Naive thymus-derived CD8-positive, alpha-beta T cell (primary cell): Measurements from ENCODE around the gene MCCC1. TPM values are rescaled to one million over a fixed set of nuclear protein-coding genes. Genes with fewer than 3 reads are reported as not detected.
"Not testable (repeated sequence)": the region's sequence is repeated elsewhere in the genome, so short reads cannot be mapped to it uniquely, and the experiment has no call there.

Source experiments
- ATAC-seq, 2 donors: fragments of 150-1000 bp; cut with Tn5 transposase in 1 of 2; sonication (Bioruptor Pico), chemical (Tn5 transposase) in 1 of 2; 1 replicate in 1 of 2; 2 replicates in 1 of 2; pipeline ENCODE4 v1.10.0; 2021; ENCODE audit warnings: mild to moderate bottlenecking in 2 of 2, moderate library complexity in 2 of 2
- POLR2A ChIA-PET: fragments of 350-600 bp; sonication (Branson Sonifier 250); formaldehyde crosslinking; loops from one replicate; lab custom pipeline; 2021; ENCODE audit warnings: antibody characterized with exemption; lab: Charles Lee
- DNase-seq, 10 donors: peaks; one replicate each; pipeline versions ENCODE4 v3.0.0 to v3.0.0-alpha.2; 2020 to 2022
- H3K27ac Mint-ChIP-seq, 10 donors: one replicate each; pipeline ENCODE4 v1.8.0; 2020 to 2022; ENCODE audit warnings: mild to moderate bottlenecking in 10 of 10, mixed read lengths in 10 of 10, moderate library complexity in 4 of 10, inconsistent platforms in 1 of 10
- H3K27me3 Mint-ChIP-seq, 5 donors: one replicate each; pipeline ENCODE4 v1.8.0; 2021 to 2022; ENCODE audit warnings: mixed read lengths in 5 of 5
- H3K36me3 Mint-ChIP-seq, 3 donors: one replicate each; pipeline ENCODE4 v1.8.0; 2020 to 2022; ENCODE audit warnings: mixed read lengths in 3 of 3, mild to moderate bottlenecking in 2 of 3, inconsistent platforms in 1 of 3
- H3K4me1 Mint-ChIP-seq, 4 donors: one replicate each; pipeline ENCODE4 v1.8.0; 2021 to 2022; ENCODE audit warnings: mixed read lengths in 4 of 4
- H3K4me3 Mint-ChIP-seq, 10 donors: one replicate each; pipeline ENCODE4 v1.8.0; 2020 to 2022; ENCODE audit warnings: mild to moderate bottlenecking in 10 of 10, mixed read lengths in 10 of 10, moderate library complexity in 6 of 10, inconsistent platforms in 1 of 10
- H3K9me3 Mint-ChIP-seq, 9 donors: one replicate each; pipeline ENCODE4 v1.8.0; 2020 to 2022; ENCODE audit warnings: mixed read lengths in 9 of 9, mild to moderate bottlenecking in 3 of 9, inconsistent platforms in 1 of 9, moderate library complexity in 1 of 9
- polyA plus RNA-seq, 3 donors: library from polyadenylated mRNA; unstranded; fragments of 300-500 nt; fragmentation: Illumina TruSeq; gene quantifications; one replicate each; pipeline ENCODE4 v1.2.3, GENCODE V29; 2021
- total RNA-seq, 8 experiments: library from RNA in 2 of 8; stranded (reverse) in 2 of 8; gene quantifications; one replicate each; pipeline ENCODE4 v1.2.3 and lab custom pipeline; 2021 to 2026

Gene MCCC1
- total and polyA plus RNA-seq, 5 experiments from 2014 or later: 24.8 to 36.7 (median 33.2) TPM

DNA sequence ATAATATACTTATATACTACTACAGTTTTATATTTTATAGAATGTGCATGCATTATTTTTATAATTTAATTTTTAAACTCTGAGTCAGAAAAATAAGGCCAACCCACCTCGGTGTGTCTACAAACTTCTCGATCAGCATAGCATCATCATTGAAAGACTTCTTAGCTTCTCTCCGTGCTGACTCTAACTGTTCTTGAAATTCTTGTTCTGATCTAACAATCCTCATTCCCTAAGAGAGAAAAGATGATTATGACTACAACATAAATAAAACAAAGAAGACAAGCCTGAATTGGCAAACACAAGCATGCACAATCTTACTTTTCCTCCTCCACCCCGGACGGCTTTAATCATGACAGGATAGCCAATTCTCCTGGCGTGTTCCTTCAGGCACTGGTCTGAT lies 28.4 kb downstream of the MCCC1 start:
- Mint-ChIP-seq H3K27me3 (no peaks in the 10 kb centered on the region), H3K36me3 (peaks cover 14 to 80% (median 34%) of the 10 kb centered on the region in 3 donors), H3K4me1 (peaks cover 0 to 8% (median under 1%) of the 10 kb centered on the region in 4 donors), H3K27ac (no peak overlapping the region), H3K4me3 (no peak overlapping the region), H3K9me3 (no peaks in the 10 kb centered on the region)
- DNase-seq (no peak), ATAC-seq (no peak)
- POLR2A ChIA-PET: no interaction called here

DNA sequence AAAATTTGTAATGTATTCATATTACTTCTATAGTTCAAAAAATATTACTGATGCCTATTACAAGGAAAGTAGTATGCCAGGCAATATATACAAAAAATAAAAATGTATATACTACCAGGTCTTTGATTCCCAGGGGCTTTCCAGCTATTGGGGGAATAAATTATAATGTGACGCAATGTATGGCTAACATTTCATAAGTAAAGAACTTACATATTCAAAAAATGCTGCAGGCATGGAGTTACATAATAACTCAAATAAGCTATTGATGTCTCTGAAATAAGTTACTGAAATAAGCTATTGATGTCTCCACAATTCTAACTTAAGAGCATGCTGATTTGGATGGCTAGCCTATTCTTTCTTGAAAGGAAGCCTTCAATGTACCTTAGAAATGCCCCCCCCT lies 30.2 kb downstream of the MCCC1 start:
- H3K27me3 Mint-ChIP-seq: no peaks in the 10 kb centered on the region
- no peak overlapping the region for H3K4me3 Mint-ChIP-seq
- H3K27ac Mint-ChIP-seq: no peak overlapping the region
- POLR2A ChIA-PET: no interaction called here
- ATAC-seq: no peak
- no peak for DNase-seq
- no peaks in the 10 kb centered on the region for H3K9me3 Mint-ChIP-seq
- peaks cover 0 to 6% (median 0%) of the 10 kb centered on the region in 4 donors for H3K4me1 Mint-ChIP-seq
- peaks cover 22 to 79% (median 34%) of the 10 kb centered on the region in 3 donors for H3K36me3 Mint-ChIP-seq

DNA sequence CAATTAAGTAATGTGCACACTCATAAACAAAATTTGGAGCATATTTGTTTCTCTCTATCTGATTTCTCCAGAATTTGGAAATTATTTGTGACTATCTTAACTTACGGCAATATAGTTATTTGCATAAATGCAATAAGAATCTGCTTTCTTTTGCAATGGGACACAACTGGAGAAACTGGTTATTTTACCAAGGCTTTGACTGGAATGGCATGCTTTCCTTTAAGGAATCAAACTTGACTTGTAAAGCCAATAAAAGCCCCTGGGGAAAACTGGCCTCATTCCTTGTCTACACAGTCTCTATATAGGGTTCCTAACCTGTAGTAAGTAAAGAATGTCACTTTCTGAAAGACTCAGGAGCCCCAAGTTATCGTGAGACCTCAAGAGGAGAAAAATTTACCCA lies 32.4 kb downstream of the MCCC1 start:
- POLR2A ChIA-PET, H3K4me1 Mint-ChIP-seq, H3K4me3 Mint-ChIP-seq, DNase-seq, H3K27me3 Mint-ChIP-seq, H3K27ac Mint-ChIP-seq, H3K9me3 Mint-ChIP-seq, ATAC-seq: not testable (repeated sequence)
- H3K36me3 Mint-ChIP-seq: peaks cover 17 to 79% (median 47%) of the 10 kb centered on the region in 3 donors

DNA sequence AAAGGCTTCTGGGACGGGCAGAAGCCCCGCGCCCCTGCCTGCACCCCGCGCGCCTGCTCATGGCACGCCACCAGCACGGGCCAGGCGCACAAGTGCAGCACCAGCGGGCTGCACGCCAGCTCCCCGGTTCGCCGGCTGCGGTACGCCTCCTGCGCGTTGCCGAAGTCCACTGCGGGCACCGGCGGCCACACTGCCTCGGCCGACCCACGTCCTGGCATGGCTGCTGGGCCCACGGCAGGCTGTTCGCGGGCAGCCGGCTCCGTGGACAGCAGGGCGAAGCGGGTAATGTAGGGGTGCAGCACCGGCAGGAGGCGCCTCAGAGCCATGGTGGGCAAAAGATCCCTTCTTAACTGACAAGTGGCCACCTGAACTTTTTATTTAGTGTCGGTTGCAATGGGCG lies 34.8 kb downstream of the MCCC1 start:
- POLR2A ChIA-PET: no interaction called here
- no peak overlapping the region for H3K4me3 Mint-ChIP-seq
- H3K4me1 Mint-ChIP-seq: no peaks in the 10 kb centered on the region
- no peaks in the 10 kb centered on the region for H3K9me3 Mint-ChIP-seq
- ATAC-seq (no peak), DNase-seq (peak in 1 of 10 donors; percentile 7)
- H3K36me3 Mint-ChIP-seq: peaks cover 13 to 60% (median 44%) of the 10 kb centered on the region in 3 donors
- H3K27ac Mint-ChIP-seq: no peak overlapping the region
- no peaks in the 10 kb centered on the region for H3K27me3 Mint-ChIP-seq

DNA sequence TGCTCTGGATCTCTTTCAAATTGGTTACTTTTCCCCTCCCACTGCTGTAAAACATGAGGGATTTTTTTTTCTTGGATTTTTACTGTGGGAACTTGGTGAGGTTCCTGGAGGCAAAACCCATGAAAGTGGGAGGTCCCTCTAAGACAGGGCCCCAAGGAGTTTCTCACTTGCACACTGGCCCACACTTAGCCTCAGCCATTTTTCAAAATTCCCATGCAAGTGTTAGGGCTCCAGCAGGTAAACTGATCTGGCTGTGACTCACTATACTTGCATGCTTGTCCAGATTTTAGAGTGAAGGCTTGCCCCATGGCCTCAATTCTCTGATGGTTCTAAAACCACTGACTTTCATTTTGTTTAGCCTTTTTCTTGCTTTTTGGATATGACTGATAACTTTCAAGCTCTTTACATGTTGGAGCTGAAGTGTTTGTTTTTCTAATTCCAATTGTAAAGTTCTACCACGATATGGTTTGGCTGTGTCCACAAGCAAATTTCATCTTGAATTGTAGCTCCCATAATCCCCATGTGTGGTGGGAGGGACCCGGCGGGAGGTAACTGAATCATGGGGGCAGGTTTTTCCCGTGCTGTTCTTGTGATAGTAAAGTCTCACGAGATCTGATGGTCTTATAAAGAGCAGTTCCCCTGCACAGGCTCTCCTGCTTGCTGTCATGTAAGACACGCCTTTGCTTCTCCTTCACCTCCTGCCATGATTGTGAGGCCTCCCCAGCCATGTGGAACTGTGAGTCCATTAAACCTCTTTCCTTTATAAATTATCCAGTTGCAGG lies 37.7 kb downstream of the MCCC1 start:
- Mint-ChIP-seq H3K27me3 (no peaks in the 10 kb centered on the region), H3K36me3 (peaks cover 8 to 46% (median 39%) of the 10 kb centered on the region in 3 donors), H3K9me3 (no peaks in the 10 kb centered on the region), H3K4me1 (no peaks in the 10 kb centered on the region), H3K4me3 (no peak overlapping the region), H3K27ac (peak overlapping the region in 1 of 10 donors; percentile 48)
- ATAC-seq (no peak), DNase-seq (no peak)
- POLR2A ChIA-PET: no interaction called here

DNA sequence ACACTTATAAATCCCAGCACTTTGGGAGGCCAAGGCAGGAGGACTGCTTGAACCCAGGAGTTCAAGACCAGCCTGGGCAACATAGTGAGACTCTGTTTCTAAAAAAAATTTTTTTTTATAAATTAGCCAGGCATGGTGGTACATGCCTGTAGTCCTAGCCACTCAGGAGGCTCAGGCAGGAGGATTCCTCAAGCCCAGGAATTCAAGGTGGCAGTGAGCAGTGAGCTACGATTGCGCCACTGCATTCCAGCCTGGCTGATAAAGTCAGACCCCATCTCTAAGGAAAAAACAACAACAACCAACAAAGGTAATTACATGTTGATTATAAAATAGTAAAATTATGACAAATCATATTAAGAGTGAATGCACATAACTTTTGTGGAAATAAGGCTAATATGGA lies 40.9 kb downstream of the MCCC1 start:
- no peaks in the 10 kb centered on the region for H3K4me1 Mint-ChIP-seq
- H3K9me3 Mint-ChIP-seq: no peaks in the 10 kb centered on the region
- ATAC-seq (no peak), DNase-seq (no peak)
- peaks cover 0 to 43% (median 23%) of the 10 kb centered on the region in 3 donors for H3K36me3 Mint-ChIP-seq
- POLR2A ChIA-PET: no interaction called here
- H3K27ac Mint-ChIP-seq: no peak overlapping the region
- H3K27me3 Mint-ChIP-seq: no peaks in the 10 kb centered on the region
- no peak overlapping the region for H3K4me3 Mint-ChIP-seq

DNA sequence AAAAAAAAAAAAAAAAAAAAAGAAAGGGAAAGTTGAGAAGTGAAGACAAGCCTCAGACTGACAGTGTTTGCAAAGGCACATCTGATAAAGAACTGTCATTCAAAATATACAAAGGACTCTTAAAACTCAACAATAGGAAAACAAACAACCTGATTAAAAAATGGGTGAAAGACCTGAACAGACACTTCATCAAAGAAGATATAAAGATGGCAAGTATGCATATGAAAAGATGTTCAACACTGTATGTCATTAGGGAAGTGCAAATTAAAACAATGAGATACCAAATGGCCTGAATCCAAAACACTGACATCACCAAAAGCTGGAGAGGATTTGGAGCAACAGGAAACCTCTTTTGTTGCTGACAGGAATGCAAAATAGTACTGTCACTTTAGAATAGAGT lies 48.6 kb downstream of the MCCC1 start:
- Mint-ChIP-seq H3K27me3 (no peaks in the 10 kb centered on the region), H3K4me1 (peaks cover 0 to 7% (median under 1%) of the 10 kb centered on the region in 4 donors), H3K36me3 (peaks cover 12 to 79% (median 32%) of the 10 kb centered on the region in 3 donors), H3K9me3 (peaks cover 0 to 2% (median 0%) of the 10 kb centered on the region in 9 donors), H3K4me3 (no peak overlapping the region), H3K27ac (no peak overlapping the region)
- DNase-seq: no peak
- POLR2A ChIA-PET: interaction anchor here (0.6 kb wide), 1 partner anchor 1888 kb away, joined by 4 read pairs; no protein-coding TSS in a partner anchor
- ATAC-seq: no peak

DNA sequence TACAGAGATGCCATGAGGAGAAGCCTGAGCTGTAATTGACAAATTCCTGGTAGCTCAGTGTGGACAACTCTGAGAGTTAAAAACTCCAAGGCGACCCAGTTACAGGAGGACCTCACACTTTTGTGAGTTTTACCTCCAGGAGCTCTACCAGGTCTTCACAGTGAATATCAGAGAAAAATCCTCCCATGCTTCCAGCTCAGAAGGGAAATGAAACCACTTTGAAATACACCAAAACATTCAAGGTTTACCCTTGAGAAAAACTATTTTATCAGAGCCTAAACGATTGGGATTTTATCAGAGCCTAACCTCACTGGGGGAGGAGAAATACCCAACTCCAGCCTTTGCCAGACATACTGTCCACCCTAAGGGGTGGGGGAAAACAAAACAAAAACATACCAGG lies 52.4 kb downstream of the MCCC1 start:
- peaks cover 0 to 2% (median 0%) of the 10 kb centered on the region in 9 donors for H3K9me3 Mint-ChIP-seq
- DNase-seq (no peak), ATAC-seq (no peak)
- peaks cover 12 to 85% (median 40%) of the 10 kb centered on the region in 3 donors for H3K36me3 Mint-ChIP-seq
- POLR2A ChIA-PET: no interaction called here
- H3K4me1 Mint-ChIP-seq: peaks cover 0 to 12% (median 3%) of the 10 kb centered on the region in 4 donors
- H3K27me3 Mint-ChIP-seq: no peaks in the 10 kb centered on the region
- no peak overlapping the region for H3K4me3 Mint-ChIP-seq
- H3K27ac Mint-ChIP-seq: peak overlapping the region in 1 of 10 donors; percentile 8

DNA sequence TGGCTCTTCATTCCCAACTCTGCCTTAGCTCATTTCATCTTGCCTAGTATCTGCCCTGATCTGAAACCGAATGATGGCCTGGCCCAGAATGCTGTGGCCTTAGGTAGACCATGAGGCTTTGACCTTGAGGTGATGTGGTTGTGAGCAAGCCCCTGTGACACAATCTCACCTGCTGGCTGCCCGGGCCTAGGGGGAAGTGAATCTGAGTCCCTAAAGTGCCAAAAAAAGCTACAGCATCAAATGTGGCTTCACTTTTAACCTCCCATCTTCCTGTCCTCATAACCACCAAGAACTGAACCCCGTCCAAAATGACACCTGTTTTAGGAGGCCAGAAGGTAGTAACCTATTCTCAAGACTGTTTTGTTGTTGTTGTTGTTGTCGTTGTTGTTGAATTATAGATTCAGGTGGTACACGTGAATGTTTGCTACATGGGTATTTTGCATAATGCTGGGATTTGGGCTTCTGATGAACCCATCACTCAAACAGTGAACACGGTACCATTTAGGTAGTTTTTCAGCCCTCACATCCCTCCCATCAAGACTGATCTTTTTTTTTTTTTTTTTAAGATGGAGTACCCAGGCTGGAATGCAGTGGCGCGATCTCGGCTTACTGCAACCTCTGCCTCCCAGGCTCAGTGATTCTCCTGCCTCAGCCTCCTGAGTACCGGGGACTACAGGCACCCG lies 54.6 kb downstream of the MCCC1 start:
- POLR2A ChIA-PET: no interaction called here
- Mint-ChIP-seq H3K36me3 (peaks cover 3 to 86% (median 38%) of the 10 kb centered on the region in 3 donors), H3K4me1 (peaks cover 0 to 12% (median 3%) of the 10 kb centered on the region in 4 donors), H3K9me3 (no peaks in the 10 kb centered on the region), H3K27me3 (no peaks in the 10 kb centered on the region), H3K4me3 (no peak overlapping the region), H3K27ac (peak overlapping the region in 3 of 10 donors; percentile 18 to 63 (median 46))
- DNase-seq: no peak
- ATAC-seq: no peak

DNA sequence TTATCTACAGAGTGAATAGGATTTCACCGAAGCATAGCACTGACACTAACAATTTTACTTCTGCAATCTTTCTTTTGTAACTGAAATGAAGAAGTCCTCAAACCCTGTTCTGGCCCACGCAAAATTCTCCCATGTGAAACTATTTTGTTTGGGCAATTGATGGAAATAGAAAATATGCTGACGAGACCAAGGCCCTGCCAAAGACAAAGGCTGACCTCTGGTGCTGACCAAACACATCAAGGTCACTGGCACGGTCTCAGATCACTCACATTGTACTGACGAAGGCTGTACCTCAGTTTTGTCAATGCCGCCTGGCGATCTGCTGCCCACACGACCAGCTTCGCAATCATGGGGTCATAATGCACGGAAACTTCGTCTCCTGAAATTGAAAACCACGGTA lies 60.5 kb downstream of the MCCC1 start:
- H3K27ac Mint-ChIP-seq: no peak overlapping the region
- peaks cover 26 to 88% (median 49%) of the 10 kb centered on the region in 3 donors for H3K36me3 Mint-ChIP-seq
- no peak for DNase-seq
- peaks cover 0 to 3% (median 0%) of the 10 kb centered on the region in 4 donors for H3K4me1 Mint-ChIP-seq
- POLR2A ChIA-PET: no interaction called here
- no peak for ATAC-seq
- H3K9me3 Mint-ChIP-seq: no peaks in the 10 kb centered on the region
- no peak overlapping the region for H3K4me3 Mint-ChIP-seq
- no peaks in the 10 kb centered on the region for H3K27me3 Mint-ChIP-seq

DNA sequence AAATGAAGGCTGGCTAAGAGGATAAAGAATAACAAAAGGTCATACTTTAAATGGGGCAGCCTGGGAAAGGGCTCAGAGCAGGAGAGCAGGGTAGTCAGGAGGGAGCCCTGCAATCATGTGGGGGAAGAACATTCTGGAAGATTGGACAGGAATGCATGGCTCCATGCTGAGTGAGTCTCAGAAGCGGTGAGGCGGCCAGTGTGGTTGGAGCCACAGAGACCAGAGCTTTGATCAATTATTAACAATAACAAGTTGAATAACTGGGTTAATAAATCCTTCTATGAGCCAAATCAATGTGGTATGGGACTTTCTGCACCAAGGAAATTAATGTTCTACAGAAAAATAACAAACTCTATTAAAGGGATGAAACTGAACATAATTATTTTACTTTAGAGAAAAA lies 61.1 kb downstream of the MCCC1 start:
- Mint-ChIP-seq H3K27me3 (no peaks in the 10 kb centered on the region), H3K9me3 (no peaks in the 10 kb centered on the region), H3K4me3 (no peak overlapping the region), H3K27ac (no peak overlapping the region), H3K4me1 (peaks cover 0 to 3% (median 0%) of the 10 kb centered on the region in 4 donors), H3K36me3 (peaks cover 26 to 88% (median 47%) of the 10 kb centered on the region in 3 donors)
- POLR2A ChIA-PET: no interaction called here
- ATAC-seq (no peak), DNase-seq (no peak)

DNA sequence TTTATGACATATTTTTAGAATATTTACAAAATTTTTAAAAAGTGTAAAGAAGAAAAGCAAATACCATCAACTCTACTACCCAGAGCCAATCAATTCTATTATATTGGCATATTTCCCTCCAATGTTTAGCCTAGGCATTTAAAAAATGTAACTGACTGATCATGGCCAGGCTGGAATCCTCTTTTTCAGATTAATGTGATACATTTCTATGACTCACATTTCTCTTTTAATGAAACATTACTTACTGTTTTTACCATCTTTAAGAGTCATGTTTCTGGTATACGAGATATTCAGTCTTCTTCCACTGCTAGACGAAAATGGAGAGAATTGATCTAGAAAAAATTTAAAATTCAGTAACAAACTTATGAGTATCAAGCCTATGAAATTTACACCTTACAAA lies 65.5 kb downstream of the MCCC1 start:
- Mint-ChIP-seq H3K27me3 (no peaks in the 10 kb centered on the region), H3K9me3 (peaks cover 0 to 2% (median 0%) of the 10 kb centered on the region in 9 donors), H3K27ac (no peak overlapping the region), H3K36me3 (peaks cover 26 to 91% (median 57%) of the 10 kb centered on the region in 3 donors), H3K4me1 (peaks cover 0 to 3% (median 0%) of the 10 kb centered on the region in 4 donors), H3K4me3 (no peak overlapping the region)
- DNase-seq (no peak), ATAC-seq (no peak)
- POLR2A ChIA-PET: no interaction called here
